Lower leg skin (tissue), 4 donors: ENCODE data around the gene ADARB2. TPM values are rescaled to one million over a fixed set of nuclear protein-coding genes. Genes with fewer than 3 reads are reported as not detected.

Experiments used
- DNase-seq, 2 donors: peaks; one replicate each; pipeline ENCODE4 v3.0.0-alpha.2; 2019; ENCODE audit warnings: low spot score in 2 of 2
- H3K4me3 ChIP-seq: fragments of 200-600 bp; sonication (generic); 2 replicates; pipeline ENCODE4 v1.5.1; 2017; ENCODE audit warnings: mild to moderate bottlenecking, low read depth; ENCODE audit not compliant: poor library complexity, severe bottlenecking
- POLR2A ChIP-seq, 2 donors: fragments of 450-650 bp; IDR thresholded peaks; one replicate each; pipeline ENCODE4 v1.6.1; 2016 to 2017; ENCODE audit warnings: antibody characterized with exemption in 2 of 2, mild to moderate bottlenecking in 1 of 2, moderate library complexity in 1 of 2
- WGBS, 2 donors: methylation state at CpG; one replicate each; pipeline ENCODE4 v1.1.5; 2018; 5-methylcytosine and 5-hydroxymethylcytosine counted together
- intact Hi-C: fragments of 100-400 bp; cut with DNase I; formaldehyde crosslinking; loops from one replicate; pipeline ENCODE4 v1.15.0; 2023; ENCODE audit warnings: low total_unique reads
- total RNA-seq, 4 donors: library from RNA; depleted of rRNA; stranded (reverse); fragments of >200 nt; gene quantifications; one replicate each; pipeline ENCODE4 v1.1.0, GENCODE V29; 2016
- TF ChIP-seq, protein P1 (sequence below), 3 donors: fragments of 450-650 bp; IDR thresholded peaks; one replicate each; pipeline ENCODE4 v1.5.1; 2016; ENCODE audit warnings: antibody characterized with exemption in 3 of 3, mild to moderate bottlenecking in 3 of 3, moderate library complexity in 2 of 3

The ADARB2 gene
- total RNA-seq, 4 donors from 2014 or later, result 0.72 to 3.6 (median 1.8) TPM

DNA sequence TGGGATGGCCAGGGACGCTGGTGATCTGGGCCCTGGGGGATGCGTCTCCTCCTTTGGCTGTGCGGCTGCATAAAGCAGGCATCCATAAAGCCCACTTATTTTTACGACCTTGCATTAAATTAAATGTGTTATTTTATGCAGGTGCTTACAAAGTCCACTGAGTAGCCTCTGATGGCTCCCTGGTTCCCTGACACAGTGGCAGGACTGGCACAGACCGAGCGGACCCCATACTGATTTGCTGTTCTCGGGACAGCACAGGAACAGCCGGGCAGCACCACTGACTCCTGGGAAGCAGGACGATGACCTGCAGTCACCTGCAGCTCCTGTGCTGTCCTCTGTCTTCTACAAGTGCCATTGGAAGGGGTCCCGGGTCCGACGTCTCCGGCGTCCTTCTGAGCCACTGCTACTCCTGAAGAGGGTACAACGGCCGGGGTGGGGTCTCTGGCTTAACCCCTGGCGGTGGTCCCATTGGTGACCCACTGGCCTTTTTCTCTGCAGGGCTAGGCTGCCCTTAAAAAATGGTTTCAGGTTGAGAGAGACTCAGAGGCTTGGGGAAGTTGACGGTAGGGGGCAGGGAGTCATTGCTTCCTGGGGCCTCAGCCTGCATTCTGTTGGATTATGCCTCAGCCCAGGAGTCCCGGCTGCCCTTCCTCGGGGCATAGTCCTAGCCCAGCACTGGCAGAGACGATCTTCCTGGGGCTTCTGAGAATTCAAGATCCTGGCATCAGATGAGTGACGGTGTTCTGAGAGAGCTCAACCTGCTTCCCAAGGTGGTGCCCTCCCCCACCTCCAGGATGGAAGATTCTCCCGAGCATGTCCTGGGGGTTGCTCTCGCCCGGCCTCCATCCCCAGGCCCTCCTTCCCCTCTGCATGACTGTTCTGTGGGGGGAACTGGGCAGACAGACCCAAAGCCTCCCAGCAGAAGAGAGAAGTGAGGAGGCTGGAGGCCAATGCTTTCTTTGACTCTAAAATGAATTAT lies 330.1 kb downstream of the ADARB2 start:
- no peak for DNase-seq
- intact Hi-C loops, result no loop called here
- WGBS, 2 donors, result 77 to 79% methylated on average over 20 to 25 of the region's 25 CpGs
- no peak for TF ChIP-seq POLR2A (IDR thresholded peaks at IDR 0.05)
- TF ChIP-seq, protein P1, sequence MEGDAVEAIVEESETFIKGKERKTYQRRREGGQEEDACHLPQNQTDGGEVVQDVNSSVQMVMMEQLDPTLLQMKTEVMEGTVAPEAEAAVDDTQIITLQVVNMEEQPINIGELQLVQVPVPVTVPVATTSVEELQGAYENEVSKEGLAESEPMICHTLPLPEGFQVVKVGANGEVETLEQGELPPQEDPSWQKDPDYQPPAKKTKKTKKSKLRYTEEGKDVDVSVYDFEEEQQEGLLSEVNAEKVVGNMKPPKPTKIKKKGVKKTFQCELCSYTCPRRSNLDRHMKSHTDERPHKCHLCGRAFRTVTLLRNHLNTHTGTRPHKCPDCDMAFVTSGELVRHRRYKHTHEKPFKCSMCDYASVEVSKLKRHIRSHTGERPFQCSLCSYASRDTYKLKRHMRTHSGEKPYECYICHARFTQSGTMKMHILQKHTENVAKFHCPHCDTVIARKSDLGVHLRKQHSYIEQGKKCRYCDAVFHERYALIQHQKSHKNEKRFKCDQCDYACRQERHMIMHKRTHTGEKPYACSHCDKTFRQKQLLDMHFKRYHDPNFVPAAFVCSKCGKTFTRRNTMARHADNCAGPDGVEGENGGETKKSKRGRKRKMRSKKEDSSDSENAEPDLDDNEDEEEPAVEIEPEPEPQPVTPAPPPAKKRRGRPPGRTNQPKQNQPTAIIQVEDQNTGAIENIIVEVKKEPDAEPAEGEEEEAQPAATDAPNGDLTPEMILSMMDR (IDR thresholded peaks at IDR 0.05), result no peak
- no peak overlapping the region for H3K4me3 ChIP-seq

DNA sequence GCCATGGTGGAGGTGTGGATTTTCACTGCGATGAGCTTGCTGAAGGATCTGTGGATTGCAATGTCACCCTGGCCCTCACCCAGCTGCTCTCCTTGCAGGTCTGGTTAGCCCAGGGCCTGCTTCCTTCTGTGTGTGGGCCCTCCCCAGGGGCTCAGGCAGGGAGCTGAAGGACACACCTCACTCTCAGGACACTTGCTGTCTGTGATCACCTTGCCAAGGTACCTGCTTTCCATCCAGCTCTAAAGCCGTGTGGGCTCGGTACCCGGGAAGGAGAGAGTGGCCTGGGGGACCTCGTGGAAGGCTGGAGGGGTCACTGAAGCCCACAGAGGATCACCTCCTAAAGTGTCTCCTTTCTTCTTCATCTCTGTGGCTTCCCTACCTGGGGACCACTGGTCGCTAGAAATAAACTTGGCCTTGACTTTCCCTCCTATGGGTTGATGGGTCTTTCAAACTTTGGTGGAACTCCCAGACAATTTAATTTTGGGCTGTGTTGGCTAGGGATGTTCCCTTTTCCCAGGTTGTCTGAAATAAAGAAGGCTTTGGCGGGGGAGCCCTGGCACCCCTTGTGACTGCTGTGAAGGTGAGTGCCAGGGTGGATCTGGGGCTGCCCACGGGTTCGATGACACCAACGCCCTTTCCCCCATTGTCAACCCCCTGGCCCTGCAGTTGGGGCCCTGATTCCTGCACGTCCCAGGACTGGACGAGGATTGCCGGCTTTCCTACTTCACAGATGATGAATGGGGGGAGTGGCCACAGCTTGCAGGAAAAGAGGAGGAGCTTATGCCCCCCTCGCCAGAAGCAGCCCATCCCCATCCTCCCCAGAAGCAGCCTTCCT lies 331.0 kb downstream of the ADARB2 start:
- DNase-seq, result peak in 1 of 2 donors; percentile 61
- TF ChIP-seq, protein P1 (IDR thresholded peaks at IDR 0.05), result no peak
- no peak for TF ChIP-seq POLR2A (IDR thresholded peaks at IDR 0.05)
- 78 to 83% methylated on average over 14 of the region's 14 CpGs for WGBS, 2 donors
- intact Hi-C loops, result no loop called here
- H3K4me3 ChIP-seq, result no peak overlapping the region

DNA sequence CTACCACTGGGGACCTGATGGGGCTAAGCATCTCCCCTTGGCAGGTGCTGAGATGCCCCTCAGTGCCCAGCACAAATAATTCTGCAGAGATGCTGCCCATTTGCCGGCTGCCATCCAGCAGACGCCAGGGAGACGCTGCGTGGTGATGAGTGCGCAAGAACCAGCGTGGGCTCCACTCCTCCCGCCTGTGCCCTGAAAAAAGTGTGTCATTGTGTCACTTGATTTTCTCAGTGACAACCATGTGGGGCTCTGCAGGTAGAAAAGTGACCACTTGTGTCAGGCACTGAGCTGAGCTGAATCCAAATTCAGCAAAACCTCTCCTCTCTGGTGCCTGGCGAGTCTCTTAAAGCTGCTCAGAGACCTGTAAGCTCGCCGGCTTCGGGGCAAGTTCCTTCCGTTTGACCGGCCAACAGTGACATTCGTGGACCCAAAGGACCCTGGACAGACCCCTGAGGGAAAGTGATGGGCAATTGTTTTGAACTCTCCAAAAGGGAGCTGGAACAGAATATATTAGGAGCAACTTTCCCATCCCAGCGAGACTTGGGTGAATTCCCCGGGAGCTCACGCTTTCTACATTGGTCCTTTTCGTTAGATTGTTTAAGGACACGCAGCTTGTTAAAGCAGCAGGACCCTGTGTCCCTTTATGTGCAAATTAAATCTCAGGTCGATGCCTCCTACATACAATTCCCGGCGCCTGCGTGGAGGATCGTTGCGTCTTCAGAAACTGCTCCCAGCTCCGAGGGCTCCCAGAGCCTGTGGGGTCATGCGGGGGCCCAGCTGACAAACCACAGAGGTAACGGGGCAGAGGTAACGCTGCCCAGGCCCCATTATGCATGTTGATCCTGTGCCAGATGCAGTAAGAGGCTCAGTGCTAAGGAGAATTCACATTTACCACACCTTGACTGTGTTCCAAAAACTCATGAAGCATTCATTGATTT lies 332.7 kb downstream of the ADARB2 start:
- peak in 1 of 2 donors; percentile 68 for DNase-seq

DNA sequence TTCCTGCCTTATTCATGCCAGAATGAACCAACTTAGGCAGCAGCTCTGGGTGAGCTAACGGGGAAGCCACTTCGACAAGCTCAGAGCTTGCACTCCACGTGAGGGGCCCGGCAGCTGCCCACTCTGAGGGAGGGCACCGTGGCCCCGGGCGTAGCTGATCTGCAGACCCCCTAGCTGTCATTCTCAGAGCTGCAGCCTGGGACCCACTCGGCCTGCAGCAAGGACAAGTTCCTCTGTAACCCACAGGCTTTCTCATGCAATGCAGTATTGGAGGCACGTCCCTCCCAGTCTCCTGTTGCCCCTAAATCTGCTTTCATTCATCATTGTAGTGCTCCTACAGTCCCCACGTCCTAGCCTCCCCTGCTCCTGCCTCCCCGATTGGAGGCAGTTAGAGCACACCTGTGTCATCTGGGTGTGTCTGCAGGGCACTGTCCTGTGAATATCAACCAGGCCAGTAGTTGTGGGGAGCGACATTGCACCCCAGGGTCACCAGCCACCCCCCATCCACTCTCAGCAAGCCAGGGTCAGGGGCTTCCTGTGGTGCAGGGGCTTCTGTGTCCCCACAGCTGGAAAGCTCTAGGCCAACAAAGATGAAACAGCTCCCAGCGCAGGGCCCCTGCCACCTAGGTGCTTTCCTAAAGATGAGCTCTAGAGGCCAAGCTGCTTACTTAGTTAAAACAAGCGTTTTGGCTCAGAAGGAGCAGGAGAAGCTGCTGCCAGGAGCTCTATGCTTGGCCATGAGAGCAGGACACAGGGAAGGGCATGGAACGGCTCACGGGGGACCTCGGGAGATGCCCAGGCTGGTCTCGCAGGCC lies 333.6 kb downstream of the ADARB2 start:
- peak in 1 of 2 donors; percentile 74 for DNase-seq
- intact Hi-C loops, result no loop called here
- WGBS, 2 donors, result 74 to 84% methylated on average over 17 to 18 of the region's 18 CpGs

More for the DNA sequence above, 332.7 kb downstream of the ADARB2 start:
- intact Hi-C loops, result no loop called here
- no peak overlapping the region for H3K4me3 ChIP-seq
- no peak for TF ChIP-seq POLR2A (IDR thresholded peaks at IDR 0.05)
- TF ChIP-seq, protein P1 (IDR thresholded peaks at IDR 0.05), result no peak
- WGBS, 2 donors, result 79 to 87% methylated on average over 29 of the region's 29 CpGs

More for the DNA sequence above, 333.6 kb downstream of the ADARB2 start:
- TF ChIP-seq POLR2A (IDR thresholded peaks at IDR 0.05), result no peak
- TF ChIP-seq, protein P1 (IDR thresholded peaks at IDR 0.05), result no peak
- H3K4me3 ChIP-seq, result no peak overlapping the region
